T-cell (primary cell): ENCODE measurements around the gene ZNF836. TPM values are rescaled to one million over a fixed set of nuclear protein-coding genes. Genes with fewer than 3 reads are reported as not detected.

ENCODE experiments used
- ATAC-seq, 4 experiments: fragments of 200-7000 bp in 3 of 4; fragments of 150-1000 bp in 1 of 4; cut with Tn5 transposase; replicated peaks in 1 of 4; 1 replicate in 3 of 4; 2 replicates in 1 of 4; pipeline ENCODE4 v1.10.0; 2021; ENCODE audit warnings: moderate library complexity in 3 of 4, mild to moderate bottlenecking in 2 of 4, moderate number of reproducible peaks in 1 of 4
- CTCF ChIA-PET, 2 donors: fragments of 300-600 bp; sonication (Branson Sonifier 250); formaldehyde crosslinking; loops; one replicate each; lab custom pipeline; 2022; ENCODE audit warnings: antibody characterized with exemption in 2 of 2; lab: Charles Lee
- POLR2A ChIA-PET, 2 donors: fragments of 300-600 bp; sonication (Branson Sonifier 250); formaldehyde crosslinking; loops; one replicate each; lab custom pipeline; 2022; ENCODE audit warnings: antibody characterized with exemption in 2 of 2; lab: Charles Lee
- DNase-seq, 35 experiments: peaks; one replicate each; pipeline versions ENCODE4 v3.0.0 to v3.0.0-alpha.2; 2013 to 2023
- H3K27ac ChIP-seq: one replicate; pipeline ENCODE4 v1.5.1; 2013; ENCODE audit warnings: low read length
- H3K27me3 ChIP-seq, 2 experiments: replicated peaks in 1 of 2; 1 replicate in 1 of 2; 2 replicates in 1 of 2; pipeline versions ENCODE4 v1.6.1 to v1.7.0; 2013; ENCODE audit warnings: low read length in 1 of 2, mixed read lengths in 1 of 2; ENCODE audit not compliant: control insufficient read depth in 2 of 2, insufficient read depth in 2 of 2; ENCODE audit errors: extremely low read depth in 1 of 2
- H3K36me3 ChIP-seq, 2 donors: 1 replicate in 1 of 2; 2 replicates in 1 of 2; pipeline versions ENCODE4 v1.6.1 to v1.7.0; 2013; ENCODE audit warnings: low read length in 1 of 2; ENCODE audit not compliant: control insufficient read depth in 2 of 2, insufficient read depth in 1 of 2; ENCODE audit errors: extremely low read depth in 1 of 2
- H3K4me1 ChIP-seq, 2 experiments: 1 replicate in 1 of 2; 2 replicates in 1 of 2; pipeline versions ENCODE4 v1.6.1 to v1.7.0; 2013; ENCODE audit warnings: low read length in 2 of 2, mixed read lengths in 1 of 2; ENCODE audit not compliant: insufficient read depth in 2 of 2, control insufficient read depth in 1 of 2; ENCODE audit errors: extremely low read depth in 1 of 2
- H3K4me3 ChIP-seq, 2 donors: 1 replicate in 1 of 2; 2 replicates in 1 of 2; pipeline versions ENCODE4 v1.5.1 to v1.7.0; 2013; ENCODE audit warnings: mild to moderate bottlenecking in 2 of 2, low read length in 1 of 2, moderate library complexity in 1 of 2; ENCODE audit not compliant: control insufficient read depth in 1 of 2; ENCODE audit errors: extremely low read depth in 1 of 2
- H3K9me3 ChIP-seq: 2 replicates; pipeline ENCODE4 v1.7.0; 2013
- H3K27ac Mint-ChIP-seq, 2 donors: one replicate each; pipeline ENCODE4 v1.8.0; 2020 to 2021; ENCODE audit warnings: mild to moderate bottlenecking in 2 of 2, mixed read lengths in 2 of 2
- H3K27me3 Mint-ChIP-seq, 2 donors: one replicate each; pipeline ENCODE4 v1.8.0; 2021 to 2022; ENCODE audit warnings: mixed read lengths in 2 of 2
- H3K36me3 Mint-ChIP-seq: one replicate; pipeline ENCODE4 v1.8.0; 2021; ENCODE audit warnings: mixed read lengths
- H3K4me1 Mint-ChIP-seq, 3 donors: one replicate each; pipeline ENCODE4 v1.8.0; 2020 to 2022; ENCODE audit warnings: mixed read lengths in 3 of 3, mild to moderate bottlenecking in 1 of 3
- H3K4me3 Mint-ChIP-seq, 3 donors: one replicate each; pipeline ENCODE4 v1.8.0; 2020 to 2022; ENCODE audit warnings: mild to moderate bottlenecking in 3 of 3, mixed read lengths in 3 of 3, moderate library complexity in 3 of 3
- H3K9me3 Mint-ChIP-seq, 3 donors: one replicate each; pipeline ENCODE4 v1.8.0; 2020 to 2022; ENCODE audit warnings: mixed read lengths in 3 of 3
- WGBS: methylation state at CpG from one replicate; pipeline ENCODE4 v1.1.5; 2013; ENCODE audit warnings: missing lambda C conversion rate; ENCODE audit not compliant: insufficient coverage; 5-methylcytosine and 5-hydroxymethylcytosine counted together
- total RNA-seq, 35 experiments: library from RNA in 6 of 35; stranded (reverse) in 6 of 35; fragments of 120-200 nt in 1 of 35; gene quantifications; one replicate each; pipeline versions ENCODE4 v1.2.1 to v1.2.4 and lab custom pipeline; 2013 to 2026

ZNF836 gene
- total RNA-seq, 5 donors from 2014 or later (not counting 1 experiment from before 2014, with no cell fraction given), result 27.6 to 43.9 (median 35.0) TPM

DNA sequence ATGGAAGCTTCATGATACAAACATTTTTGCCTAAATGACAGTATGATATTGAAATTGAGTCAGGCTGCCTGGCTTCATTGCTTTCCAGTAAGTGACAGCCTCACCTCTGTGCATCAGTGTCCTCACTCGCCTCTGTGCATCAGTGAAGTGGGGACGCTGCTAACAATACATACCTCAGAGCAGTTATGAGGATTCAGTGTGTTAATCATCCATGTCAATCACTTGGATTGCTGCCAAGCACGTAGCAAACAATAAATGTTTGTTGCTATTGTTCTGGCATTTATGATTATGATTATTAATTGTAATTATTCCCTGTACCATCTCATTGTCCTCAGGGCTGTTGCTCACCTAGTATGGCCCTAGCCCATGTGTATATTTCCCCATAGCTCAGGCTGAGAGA lies 27.3 kb upstream of the ZNF836 start:
- ATAC-seq, result no peak

DNA sequence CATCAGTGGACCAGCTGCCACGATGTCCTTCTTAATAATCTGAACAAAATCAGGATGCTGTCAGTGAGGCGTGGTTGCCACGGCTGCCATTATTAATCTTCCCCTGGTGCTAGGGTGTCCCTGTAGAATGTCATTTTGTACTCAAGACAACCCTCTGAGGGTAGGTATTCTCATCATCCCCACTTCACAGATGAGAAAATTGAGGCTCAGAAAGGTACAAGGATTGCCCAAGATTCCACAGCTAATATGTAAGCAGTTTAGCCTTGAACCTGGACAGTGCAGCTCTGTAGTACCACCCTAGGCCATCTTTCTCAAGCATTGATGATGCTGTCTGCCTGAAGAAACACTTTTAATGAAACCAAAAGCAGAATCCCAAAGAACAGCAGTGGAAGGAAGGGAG lies 26.5 kb upstream of the ZNF836 start:
- no peak overlapping the region for H3K4me3 ChIP-seq
- Mint-ChIP-seq H3K27ac (no peak overlapping the region), H3K4me3 (no peak overlapping the region), H3K36me3 (peaks cover 50% of the 10 kb centered on the region), H3K4me1 (peaks cover 73 to 87% (median 83%) of the 10 kb centered on the region in 3 donors), H3K9me3 (no peaks in the 10 kb centered on the region), H3K27me3 (no peaks in the 10 kb centered on the region)
- H3K27ac ChIP-seq, result no peak overlapping the region
- POLR2A ChIA-PET, result interaction anchor here (0.6 to 0.8 kb wide), 3 partner anchors 10 to 127 kb away, joined by 3 to 6 read pairs (median 3); no protein-coding TSS in a partner anchor
- ATAC-seq (no peak), DNase-seq (no peak)
- no CpG with 5 or more reads among the region's 3 CpGs for WGBS
- H3K27me3 ChIP-seq, result no peaks in the 10 kb centered on the region
- peaks cover 0 to 20% of the 10 kb centered on the region in 2 experiments for H3K4me1 ChIP-seq
- CTCF ChIA-PET, result no interaction called here
- no peaks in the 10 kb centered on the region for H3K9me3 ChIP-seq
- peaks cover 6 to 75% of the 10 kb centered on the region in 2 donors for H3K36me3 ChIP-seq

More for the DNA sequence above, 27.3 kb upstream of the ZNF836 start:
- POLR2A ChIA-PET, result interaction anchor here in 1 of 2 donors (0.6 kb wide), 1 partner anchor 10 kb away, joined by 3 read pairs; no protein-coding TSS in a partner anchor
- no peaks in the 10 kb centered on the region for H3K27me3 Mint-ChIP-seq
- no peak overlapping the region for H3K4me3 ChIP-seq
- H3K36me3 ChIP-seq, result peaks cover 6 to 78% of the 10 kb centered on the region in 2 donors
- no peak overlapping the region for H3K27ac ChIP-seq
- no CpG with 5 or more reads among the region's 3 CpGs for WGBS
- no peak overlapping the region for H3K27ac Mint-ChIP-seq
- H3K9me3 ChIP-seq, result no peaks in the 10 kb centered on the region
- no peak for DNase-seq
- no peaks in the 10 kb centered on the region for H3K9me3 Mint-ChIP-seq
- H3K4me1 Mint-ChIP-seq, result peaks cover 74 to 86% (median 82%) of the 10 kb centered on the region in 3 donors
- no peak overlapping the region for H3K4me3 Mint-ChIP-seq
- H3K4me1 ChIP-seq, result peaks cover 0 to 17% of the 10 kb centered on the region in 2 experiments
- H3K27me3 ChIP-seq, result no peaks in the 10 kb centered on the region
- H3K36me3 Mint-ChIP-seq, result peaks cover 53% of the 10 kb centered on the region
- CTCF ChIA-PET, result interaction anchor here in 1 of 2 donors (0.6 kb wide), 1 partner anchor 19 kb away, joined by 5 read pairs; no protein-coding TSS in a partner anchor

DNA sequence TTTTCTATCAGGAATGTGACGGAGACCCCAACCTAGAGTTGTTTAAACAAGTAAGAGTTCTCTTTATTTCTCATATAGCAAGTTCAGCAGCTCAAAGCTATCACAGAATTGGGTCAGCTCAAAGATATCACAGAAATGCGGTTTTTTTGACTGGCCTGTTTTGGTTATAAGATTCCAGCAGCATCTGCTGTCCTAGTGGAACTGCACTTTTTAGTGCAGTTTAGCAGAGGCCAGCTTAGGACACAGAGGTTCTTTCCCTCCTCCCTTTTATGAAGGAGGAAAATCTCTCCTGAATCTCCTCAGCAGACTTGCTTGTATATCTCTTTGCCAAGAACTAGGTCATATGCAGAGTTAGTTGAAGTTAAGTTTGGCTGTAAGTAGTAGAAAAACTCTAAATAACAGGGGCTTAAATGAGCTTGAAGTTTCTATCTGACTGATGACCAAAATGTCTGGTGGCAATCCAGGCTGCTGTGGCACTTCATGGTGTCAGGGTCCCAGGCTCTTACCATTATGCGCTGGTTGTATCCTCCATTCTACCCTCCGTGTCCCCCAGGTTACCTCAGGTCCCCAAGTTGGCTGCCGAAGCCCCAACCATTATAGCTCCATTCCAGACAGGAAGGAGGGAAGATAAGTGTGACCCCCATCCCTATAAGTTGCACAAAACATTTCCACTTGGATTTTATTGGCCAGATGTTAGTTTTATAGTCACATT lies 25.0 kb upstream of the ZNF836 start:
- POLR2A ChIA-PET, result interaction anchor here in 1 of 2 donors (0.6 kb wide), 2 partner anchors 17 to 89 kb away, joined by 4 to 7 read pairs; no protein-coding TSS in a partner anchor
- CTCF ChIA-PET, result no interaction called here
- Histone ChIP-seq H3K27ac (no peak overlapping the region), H3K27me3 (no peaks in the 10 kb centered on the region), H3K36me3 (peaks cover 6 to 67% of the 10 kb centered on the region in 2 donors), H3K4me1 (peaks cover 7 to 33% of the 10 kb centered on the region in 2 experiments), H3K4me3 (no peak overlapping the region), H3K9me3 (no peaks in the 10 kb centered on the region)
- Mint-ChIP-seq H3K27ac (no peak overlapping the region), H3K4me1 (peaks cover 77 to 92% (median 85%) of the 10 kb centered on the region in 3 donors), H3K27me3 (no peaks in the 10 kb centered on the region), H3K9me3 (no peaks in the 10 kb centered on the region), H3K4me3 (no peak overlapping the region), H3K36me3 (peaks cover 38% of the 10 kb centered on the region)
- no peak for DNase-seq
- ATAC-seq, result no peak
- WGBS, result no CpG with 5 or more reads among the region's 5 CpGs

DNA sequence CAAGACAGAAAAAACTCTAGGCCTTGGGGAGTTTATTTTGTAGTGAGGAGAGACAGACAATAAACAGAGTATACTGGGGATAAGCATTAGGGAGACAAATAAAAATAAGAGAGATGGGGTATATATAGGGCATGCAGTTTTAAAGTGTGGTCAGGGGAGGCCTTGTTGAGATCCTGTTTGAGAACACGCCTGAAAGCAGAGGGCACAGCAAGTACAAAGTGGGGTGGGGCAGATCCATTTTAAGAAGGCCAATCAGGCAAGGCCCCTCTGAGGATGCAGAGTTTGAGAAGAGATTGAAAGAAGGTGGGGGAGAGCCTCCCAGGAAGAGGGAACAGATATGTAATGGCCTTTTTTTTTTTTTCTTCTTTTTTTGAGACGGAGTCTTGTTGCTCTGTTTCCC lies 20.5 kb upstream of the ZNF836 start:
- DNase-seq (no peak), ATAC-seq (no peak)
- no peaks in the 10 kb centered on the region for H3K9me3 ChIP-seq
- Mint-ChIP-seq H3K4me1 (peaks cover 65 to 73% (median 70%) of the 10 kb centered on the region in 3 donors), H3K27me3 (no peaks in the 10 kb centered on the region), H3K27ac (peak overlapping the region in 1 of 2 donors; percentile 30), H3K36me3 (peaks cover 28% of the 10 kb centered on the region), H3K9me3 (no peaks in the 10 kb centered on the region), H3K4me3 (peak overlapping the region; percentile 97 to 98 (median 97))
- no peak overlapping the region for H3K27ac ChIP-seq
- H3K4me1 ChIP-seq, result peaks cover 12 to 55% of the 10 kb centered on the region in 2 experiments
- peaks cover 0 to 35% of the 10 kb centered on the region in 2 donors for H3K36me3 ChIP-seq
- POLR2A ChIA-PET, result interaction anchor here in 1 of 2 donors (0.7 kb wide), 1 partner anchor 54 kb away, joined by 4 read pairs; no protein-coding TSS in a partner anchor
- WGBS, result 50% methylated on average over 1 of the region's 2 CpGs
- H3K4me3 ChIP-seq, result no peak overlapping the region
- CTCF ChIA-PET, result no interaction called here
- no peaks in the 10 kb centered on the region for H3K27me3 ChIP-seq

DNA sequence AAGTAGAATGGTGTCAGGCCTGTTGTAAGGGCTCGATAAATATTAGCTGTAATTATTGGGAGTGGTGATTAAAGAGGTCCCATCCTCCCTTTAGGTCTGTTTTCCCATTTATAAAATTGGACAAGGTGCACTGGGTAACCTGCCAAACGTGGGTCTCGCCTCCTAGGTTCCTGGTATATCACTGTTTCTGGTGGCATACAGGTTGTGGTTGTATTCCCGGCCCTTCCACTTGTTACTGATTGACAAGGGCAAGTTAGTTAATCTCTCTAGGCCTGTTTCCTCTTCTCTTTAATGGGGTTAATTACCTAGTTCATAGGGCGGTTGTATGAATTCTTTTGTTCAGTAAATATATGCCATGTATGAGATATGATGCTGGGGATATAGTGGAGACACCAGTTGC lies 20.0 kb upstream of the ZNF836 start:
- POLR2A ChIA-PET, result no interaction called here
- H3K4me1 ChIP-seq, result peaks cover 12 to 52% of the 10 kb centered on the region in 2 experiments
- Mint-ChIP-seq H3K4me3 (peak overlapping the region; percentile 97 to 98 (median 97)), H3K27me3 (no peaks in the 10 kb centered on the region), H3K4me1 (peaks cover 60 to 69% (median 66%) of the 10 kb centered on the region in 3 donors), H3K9me3 (no peaks in the 10 kb centered on the region), H3K36me3 (peaks cover 24% of the 10 kb centered on the region), H3K27ac (peak overlapping the region; percentile 16 to 46)
- DNase-seq (no peak), ATAC-seq (no peak)
- no peak overlapping the region for H3K27ac ChIP-seq
- H3K9me3 ChIP-seq, result no peaks in the 10 kb centered on the region
- no peaks in the 10 kb centered on the region for H3K27me3 ChIP-seq
- CTCF ChIA-PET, result no interaction called here
- peaks cover 0 to 29% of the 10 kb centered on the region in 2 donors for H3K36me3 ChIP-seq
- peak overlapping the region; percentile 90 to 91 for H3K4me3 ChIP-seq
- 70% methylated on average over 2 of the region's 5 CpGs for WGBS

DNA sequence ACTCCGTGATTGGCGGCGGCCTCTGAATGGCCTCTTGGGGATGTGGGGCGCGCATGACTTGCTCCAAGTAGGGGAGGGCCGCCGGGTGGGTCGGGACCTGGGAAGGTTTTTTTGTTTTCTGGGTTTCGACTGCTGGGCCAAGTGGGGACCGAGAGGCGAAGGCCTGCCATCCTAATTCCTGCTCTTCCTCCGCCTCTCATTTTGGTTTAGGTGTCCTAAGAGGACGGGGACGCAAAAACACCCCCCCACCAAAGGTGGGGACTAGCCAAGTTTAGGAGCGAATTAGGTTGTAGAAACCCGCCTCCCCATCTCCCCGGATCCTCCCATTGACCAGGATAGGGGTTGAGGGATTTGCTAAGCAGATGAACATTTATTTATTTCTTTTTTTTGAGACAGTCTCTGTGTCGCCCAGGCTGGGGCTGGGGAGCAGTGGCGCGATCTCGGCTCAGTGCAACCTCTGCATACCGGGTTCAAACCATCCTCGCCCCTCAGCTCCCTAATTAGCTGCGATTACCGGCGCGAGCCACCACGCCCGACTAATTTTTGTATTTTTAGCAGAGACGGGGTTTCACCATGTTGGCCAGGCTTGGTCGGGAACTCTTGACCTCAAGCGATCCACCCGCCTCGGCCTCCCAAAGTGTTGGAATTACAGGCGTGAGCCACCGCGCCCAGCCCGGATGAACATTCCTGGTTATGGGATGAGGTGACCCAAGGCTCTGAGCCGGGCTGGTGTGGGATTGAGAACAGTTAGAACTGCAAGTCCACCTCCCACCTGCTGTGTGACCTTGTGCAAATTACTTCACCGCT lies 19.3 kb upstream of the ZNF836 start:
- ChIA-PET POLR2A (no interaction called here), CTCF (no interaction called here)
- Mint-ChIP-seq H3K9me3 (no peaks in the 10 kb centered on the region), H3K27me3 (no peaks in the 10 kb centered on the region), H3K36me3 (peaks cover 19% of the 10 kb centered on the region), H3K4me3 (peak overlapping the region; percentile 97 to 98 (median 97)), H3K4me1 (peaks cover 53 to 62% (median 59%) of the 10 kb centered on the region in 3 donors), H3K27ac (peak overlapping the region; percentile 100)
- Histone ChIP-seq H3K4me1 (peaks cover 12 to 52% of the 10 kb centered on the region in 2 experiments), H3K27ac (peak overlapping the region; percentile 96), H3K9me3 (no peaks in the 10 kb centered on the region), H3K27me3 (no peaks in the 10 kb centered on the region), H3K36me3 (peaks cover 0 to 22% of the 10 kb centered on the region in 2 donors), H3K4me3 (peak overlapping the region; percentile 90 to 91)
- no peak for DNase-seq
- ATAC-seq, result no peak
- 16% methylated on average over 25 of the region's 40 CpGs for WGBS
